Liver (tissue), 3 donors: Measurements from ENCODE around the gene HACE1.
"Not testable (repeated sequence)": the region's sequence is repeated elsewhere in the genome, so short reads cannot be mapped to it uniquely, and the experiment has no call there.

Experiments
- ATF3 ChIP-seq: IDR thresholded peaks from 2 replicates; pipeline ENCODE4 v1.6.1; 2016; ENCODE audit warnings: antibody characterized with exemption
- CTCF ChIP-seq: fragments of 150-350 bp; IDR thresholded peaks from 2 replicates; pipeline ENCODE4 v1.5.1; 2017; ENCODE audit warnings: improper control_type of control experiment, low read depth, low read length; ENCODE audit not compliant: missing input control
- FOXA1 ChIP-seq: IDR thresholded peaks from 2 replicates; pipeline ENCODE4 v1.6.1; 2016; ENCODE audit warnings: antibody characterized with exemption
- GABPA ChIP-seq, 2 donors: IDR thresholded peaks in 1 of 2; conservative IDR thresholded peaks in 1 of 2; 2 replicates each; pipeline ENCODE4 v1.6.1; 2016; ENCODE audit warnings: antibody characterized with exemption in 2 of 2, mild to moderate bottlenecking in 1 of 2, moderate library complexity in 1 of 2
- HNF4G ChIP-seq: IDR thresholded peaks from 2 replicates; pipeline ENCODE4 v1.6.1; 2016; ENCODE audit warnings: antibody characterized with exemption
- JUND ChIP-seq, 2 donors: IDR thresholded peaks; 2 replicates each; pipeline ENCODE4 v1.6.1; 2016; ENCODE audit warnings: antibody characterized with exemption in 2 of 2
- MAX ChIP-seq: IDR thresholded peaks from 2 replicates; pipeline ENCODE4 v1.6.1; 2016; ENCODE audit warnings: antibody characterized with exemption
- NR2F2 ChIP-seq: IDR thresholded peaks from 2 replicates; pipeline ENCODE4 v1.6.1; 2016; ENCODE audit warnings: antibody characterized with exemption
- RXRA ChIP-seq, 2 donors: IDR thresholded peaks; 2 replicates each; pipeline ENCODE4 v1.6.1; 2017 to 2018; ENCODE audit warnings: antibody characterized with exemption in 2 of 2, mild to moderate bottlenecking in 1 of 2
- SP1 ChIP-seq: IDR thresholded peaks from 2 replicates; pipeline ENCODE4 v1.6.1; 2018; ENCODE audit warnings: antibody characterized with exemption, mild to moderate bottlenecking
- TAF1 ChIP-seq: conservative IDR thresholded peaks from 2 replicates; pipeline ENCODE4 v1.6.1; 2016; ENCODE audit warnings: antibody characterized with exemption, mild to moderate bottlenecking
- YY1 ChIP-seq: IDR thresholded peaks from 2 replicates; pipeline ENCODE4 v1.6.1; 2016; ENCODE audit warnings: antibody characterized with exemption, mild to moderate bottlenecking
- TF ChIP-seq, protein P1 (sequence below): IDR thresholded peaks from 2 replicates; pipeline ENCODE4 v1.6.1; 2016; ENCODE audit warnings: antibody characterized with exemption
- TF ChIP-seq, protein P2 (sequence below): IDR thresholded peaks from 2 replicates; pipeline ENCODE4 v1.6.1; 2016; ENCODE audit warnings: antibody characterized with exemption, mild to moderate bottlenecking
- donor health status: healthy.
- donor health status: healthy.

DNA sequence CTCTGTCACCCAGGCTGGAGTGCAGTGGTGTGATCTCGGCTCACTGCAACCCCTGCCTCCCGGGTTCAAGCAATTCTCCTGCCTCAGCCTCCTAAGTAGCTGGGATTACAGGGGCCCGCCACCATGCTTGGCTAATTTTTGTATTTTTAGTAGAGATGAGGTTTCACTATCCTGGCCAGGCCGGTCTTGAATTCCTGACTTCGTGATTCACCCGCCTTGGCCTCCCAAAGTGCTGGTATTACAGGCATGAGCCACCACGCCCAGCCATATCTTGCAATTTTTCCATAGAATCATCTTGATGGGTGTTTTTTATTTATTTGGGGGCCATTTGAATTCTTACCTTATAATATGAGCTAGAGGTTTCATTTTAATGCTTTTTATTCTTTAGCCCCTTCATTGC is 39.2 kb upstream of the HACE1 start:
- TF ChIP-seq, protein P1, sequence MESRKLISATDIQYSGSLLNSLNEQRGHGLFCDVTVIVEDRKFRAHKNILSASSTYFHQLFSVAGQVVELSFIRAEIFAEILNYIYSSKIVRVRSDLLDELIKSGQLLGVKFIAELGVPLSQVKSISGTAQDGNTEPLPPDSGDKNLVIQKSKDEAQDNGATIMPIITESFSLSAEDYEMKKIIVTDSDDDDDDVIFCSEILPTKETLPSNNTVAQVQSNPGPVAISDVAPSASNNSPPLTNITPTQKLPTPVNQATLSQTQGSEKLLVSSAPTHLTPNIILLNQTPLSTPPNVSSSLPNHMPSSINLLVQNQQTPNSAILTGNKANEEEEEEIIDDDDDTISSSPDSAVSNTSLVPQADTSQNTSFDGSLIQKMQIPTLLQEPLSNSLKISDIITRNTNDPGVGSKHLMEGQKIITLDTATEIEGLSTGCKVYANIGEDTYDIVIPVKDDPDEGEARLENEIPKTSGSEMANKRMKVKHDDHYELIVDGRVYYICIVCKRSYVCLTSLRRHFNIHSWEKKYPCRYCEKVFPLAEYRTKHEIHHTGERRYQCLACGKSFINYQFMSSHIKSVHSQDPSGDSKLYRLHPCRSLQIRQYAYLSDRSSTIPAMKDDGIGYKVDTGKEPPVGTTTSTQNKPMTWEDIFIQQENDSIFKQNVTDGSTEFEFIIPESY, result not testable (repeated sequence)
- not testable (repeated sequence) for TF ChIP-seq CTCF; ATF3; SP1; GABPA (IDR thresholded peaks at IDR 0.05 in 1 of 2, conservative IDR thresholded peaks at IDR 0.05 in 1 of 2); FOXA1; TAF1; NR2F2; RXRA (IDR thresholded peaks at IDR 0.05); MAX; YY1; JUND (IDR thresholded peaks at IDR 0.05); HNF4G
- TF ChIP-seq, protein P2, sequence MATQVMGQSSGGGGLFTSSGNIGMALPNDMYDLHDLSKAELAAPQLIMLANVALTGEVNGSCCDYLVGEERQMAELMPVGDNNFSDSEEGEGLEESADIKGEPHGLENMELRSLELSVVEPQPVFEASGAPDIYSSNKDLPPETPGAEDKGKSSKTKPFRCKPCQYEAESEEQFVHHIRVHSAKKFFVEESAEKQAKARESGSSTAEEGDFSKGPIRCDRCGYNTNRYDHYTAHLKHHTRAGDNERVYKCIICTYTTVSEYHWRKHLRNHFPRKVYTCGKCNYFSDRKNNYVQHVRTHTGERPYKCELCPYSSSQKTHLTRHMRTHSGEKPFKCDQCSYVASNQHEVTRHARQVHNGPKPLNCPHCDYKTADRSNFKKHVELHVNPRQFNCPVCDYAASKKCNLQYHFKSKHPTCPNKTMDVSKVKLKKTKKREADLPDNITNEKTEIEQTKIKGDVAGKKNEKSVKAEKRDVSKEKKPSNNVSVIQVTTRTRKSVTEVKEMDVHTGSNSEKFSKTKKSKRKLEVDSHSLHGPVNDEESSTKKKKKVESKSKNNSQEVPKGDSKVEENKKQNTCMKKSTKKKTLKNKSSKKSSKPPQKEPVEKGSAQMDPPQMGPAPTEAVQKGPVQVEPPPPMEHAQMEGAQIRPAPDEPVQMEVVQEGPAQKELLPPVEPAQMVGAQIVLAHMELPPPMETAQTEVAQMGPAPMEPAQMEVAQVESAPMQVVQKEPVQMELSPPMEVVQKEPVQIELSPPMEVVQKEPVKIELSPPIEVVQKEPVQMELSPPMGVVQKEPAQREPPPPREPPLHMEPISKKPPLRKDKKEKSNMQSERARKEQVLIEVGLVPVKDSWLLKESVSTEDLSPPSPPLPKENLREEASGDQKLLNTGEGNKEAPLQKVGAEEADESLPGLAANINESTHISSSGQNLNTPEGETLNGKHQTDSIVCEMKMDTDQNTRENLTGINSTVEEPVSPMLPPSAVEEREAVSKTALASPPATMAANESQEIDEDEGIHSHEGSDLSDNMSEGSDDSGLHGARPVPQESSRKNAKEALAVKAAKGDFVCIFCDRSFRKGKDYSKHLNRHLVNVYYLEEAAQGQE, result not testable (repeated sequence)
